HL-60 (cell line): Measurements from ENCODE around the gene GAB1.

Experiments
- DNase-seq, 2 experiments: peaks; one replicate each; pipeline ENCODE4 v3.0.0-alpha.2; 2010 to 2020; ENCODE audit warnings: low read depth in 1 of 2, low spot score in 1 of 2
- H3K27ac ChIP-seq: fragments of 250-450 bp; sonication (Bioruptor Pico); replicated peaks from 2 replicates; pipeline ENCODE4 v1.5.1; 2020; ENCODE audit warnings: mild to moderate bottlenecking, moderate library complexity
- H3K27me3 ChIP-seq: fragments of 250-450 bp; sonication (Bioruptor Pico); 2 replicates; pipeline ENCODE4 v1.5.1; 2021; ENCODE audit warnings: mild to moderate bottlenecking, moderate library complexity; ENCODE audit not compliant: insufficient read depth, poor library complexity, severe bottlenecking
- H3K4me3 ChIP-seq: replicated peaks from 2 replicates; pipeline ENCODE4 v1.5.1; 2011; ENCODE audit warnings: mild to moderate bottlenecking, control low read depth, low read length; ENCODE audit not compliant: insufficient read depth
- GABPA ChIP-seq: IDR thresholded peaks from 2 replicates; pipeline ENCODE4 v1.6.1; 2012; ENCODE audit warnings: low read depth
- POLR2AphosphoS5 ChIP-seq: IDR thresholded peaks from 2 replicates; pipeline ENCODE4 v1.6.1; 2012; ENCODE audit warnings: low read depth
- SPI1 ChIP-seq: IDR thresholded peaks from 2 replicates; pipeline ENCODE4 v1.6.1; 2012; ENCODE audit warnings: low read depth, mild to moderate bottlenecking, borderline replicate concordance
- TF ChIP-seq, protein P1 (sequence below): IDR thresholded peaks from 2 replicates; pipeline ENCODE4 v1.6.1; 2012; ENCODE audit warnings: low read depth; ENCODE audit not compliant: insufficient replicate concordance
- TF ChIP-seq, protein P2 (sequence below): IDR thresholded peaks from one replicate; pipeline ENCODE4 v1.5.1; 2011; ENCODE audit warnings: low read length, control low read depth, inconsistent platforms; ENCODE audit not compliant: insufficient read depth

The GAB1 gene

DNA sequence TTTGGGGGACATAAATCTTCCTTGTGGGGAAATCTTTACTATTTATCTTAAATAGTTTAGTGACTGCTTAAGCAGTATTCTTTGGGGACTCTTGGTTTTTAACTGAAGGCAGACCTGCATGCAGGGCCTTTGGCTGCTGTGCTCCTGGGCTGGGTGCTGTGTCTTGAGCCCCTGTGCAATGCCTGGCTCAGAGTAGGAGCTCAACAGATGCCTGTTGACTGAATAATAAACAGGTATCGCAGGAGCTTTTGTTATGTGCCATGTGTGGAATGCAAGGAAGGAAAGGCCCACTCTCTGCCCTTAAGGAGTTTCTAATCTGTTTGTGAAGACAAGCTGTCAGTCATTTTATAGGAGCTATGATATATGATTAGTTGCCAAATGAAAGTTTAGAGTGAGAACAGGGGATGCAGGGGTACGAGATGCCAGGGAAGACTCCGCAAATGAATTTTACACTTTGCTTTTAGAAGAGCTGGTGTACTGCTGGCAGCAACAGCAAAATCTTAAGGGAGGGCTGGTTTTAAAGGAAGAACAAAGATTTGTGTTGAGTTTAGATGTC lies 6.7 kb downstream of the GAB1 start:
- Histone ChIP-seq H3K4me3 (no peak overlapping the region), H3K27me3 (peaks cover 8% of the 10 kb centered on the region), H3K27ac (no peak overlapping the region)
- TF ChIP-seq, protein P1, sequence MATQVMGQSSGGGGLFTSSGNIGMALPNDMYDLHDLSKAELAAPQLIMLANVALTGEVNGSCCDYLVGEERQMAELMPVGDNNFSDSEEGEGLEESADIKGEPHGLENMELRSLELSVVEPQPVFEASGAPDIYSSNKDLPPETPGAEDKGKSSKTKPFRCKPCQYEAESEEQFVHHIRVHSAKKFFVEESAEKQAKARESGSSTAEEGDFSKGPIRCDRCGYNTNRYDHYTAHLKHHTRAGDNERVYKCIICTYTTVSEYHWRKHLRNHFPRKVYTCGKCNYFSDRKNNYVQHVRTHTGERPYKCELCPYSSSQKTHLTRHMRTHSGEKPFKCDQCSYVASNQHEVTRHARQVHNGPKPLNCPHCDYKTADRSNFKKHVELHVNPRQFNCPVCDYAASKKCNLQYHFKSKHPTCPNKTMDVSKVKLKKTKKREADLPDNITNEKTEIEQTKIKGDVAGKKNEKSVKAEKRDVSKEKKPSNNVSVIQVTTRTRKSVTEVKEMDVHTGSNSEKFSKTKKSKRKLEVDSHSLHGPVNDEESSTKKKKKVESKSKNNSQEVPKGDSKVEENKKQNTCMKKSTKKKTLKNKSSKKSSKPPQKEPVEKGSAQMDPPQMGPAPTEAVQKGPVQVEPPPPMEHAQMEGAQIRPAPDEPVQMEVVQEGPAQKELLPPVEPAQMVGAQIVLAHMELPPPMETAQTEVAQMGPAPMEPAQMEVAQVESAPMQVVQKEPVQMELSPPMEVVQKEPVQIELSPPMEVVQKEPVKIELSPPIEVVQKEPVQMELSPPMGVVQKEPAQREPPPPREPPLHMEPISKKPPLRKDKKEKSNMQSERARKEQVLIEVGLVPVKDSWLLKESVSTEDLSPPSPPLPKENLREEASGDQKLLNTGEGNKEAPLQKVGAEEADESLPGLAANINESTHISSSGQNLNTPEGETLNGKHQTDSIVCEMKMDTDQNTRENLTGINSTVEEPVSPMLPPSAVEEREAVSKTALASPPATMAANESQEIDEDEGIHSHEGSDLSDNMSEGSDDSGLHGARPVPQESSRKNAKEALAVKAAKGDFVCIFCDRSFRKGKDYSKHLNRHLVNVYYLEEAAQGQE, result no peak
- no peak for TF ChIP-seq POLR2AphosphoS5
- TF ChIP-seq, protein P2, sequence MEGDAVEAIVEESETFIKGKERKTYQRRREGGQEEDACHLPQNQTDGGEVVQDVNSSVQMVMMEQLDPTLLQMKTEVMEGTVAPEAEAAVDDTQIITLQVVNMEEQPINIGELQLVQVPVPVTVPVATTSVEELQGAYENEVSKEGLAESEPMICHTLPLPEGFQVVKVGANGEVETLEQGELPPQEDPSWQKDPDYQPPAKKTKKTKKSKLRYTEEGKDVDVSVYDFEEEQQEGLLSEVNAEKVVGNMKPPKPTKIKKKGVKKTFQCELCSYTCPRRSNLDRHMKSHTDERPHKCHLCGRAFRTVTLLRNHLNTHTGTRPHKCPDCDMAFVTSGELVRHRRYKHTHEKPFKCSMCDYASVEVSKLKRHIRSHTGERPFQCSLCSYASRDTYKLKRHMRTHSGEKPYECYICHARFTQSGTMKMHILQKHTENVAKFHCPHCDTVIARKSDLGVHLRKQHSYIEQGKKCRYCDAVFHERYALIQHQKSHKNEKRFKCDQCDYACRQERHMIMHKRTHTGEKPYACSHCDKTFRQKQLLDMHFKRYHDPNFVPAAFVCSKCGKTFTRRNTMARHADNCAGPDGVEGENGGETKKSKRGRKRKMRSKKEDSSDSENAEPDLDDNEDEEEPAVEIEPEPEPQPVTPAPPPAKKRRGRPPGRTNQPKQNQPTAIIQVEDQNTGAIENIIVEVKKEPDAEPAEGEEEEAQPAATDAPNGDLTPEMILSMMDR, result no peak
- TF ChIP-seq GABPA, result no peak
- no peak for TF ChIP-seq SPI1
- no peak for DNase-seq

DNA sequence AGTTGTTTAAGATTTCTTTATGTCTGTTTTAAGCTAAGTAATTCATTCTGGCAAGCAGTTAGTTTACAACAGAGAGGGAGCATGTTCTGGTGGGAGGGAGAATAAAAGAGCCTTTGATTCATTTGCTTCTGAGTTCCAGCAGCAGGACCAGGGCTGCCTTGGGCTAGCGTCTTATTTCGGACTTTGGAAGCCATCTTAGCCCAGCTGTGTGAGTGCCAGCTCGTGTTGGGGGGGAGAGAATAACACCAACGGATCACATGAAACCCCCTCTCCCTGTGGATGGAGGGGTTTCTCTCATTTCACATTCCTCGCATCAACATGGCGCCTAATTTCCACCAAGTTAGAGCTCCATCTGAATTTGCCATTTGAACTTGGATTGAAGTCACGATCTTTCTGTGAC lies 7.4 kb downstream of the GAB1 start:
- H3K27ac ChIP-seq, result no peak overlapping the region
- H3K27me3 ChIP-seq, result peaks cover 5% of the 10 kb centered on the region
- no peak for TF ChIP-seq SPI1
- TF ChIP-seq, protein P2, result no peak
- no peak for TF ChIP-seq GABPA
- TF ChIP-seq POLR2AphosphoS5, result no peak
- TF ChIP-seq, protein P1, result no peak
- H3K4me3 ChIP-seq, result no peak overlapping the region
- DNase-seq, result no peak

DNA sequence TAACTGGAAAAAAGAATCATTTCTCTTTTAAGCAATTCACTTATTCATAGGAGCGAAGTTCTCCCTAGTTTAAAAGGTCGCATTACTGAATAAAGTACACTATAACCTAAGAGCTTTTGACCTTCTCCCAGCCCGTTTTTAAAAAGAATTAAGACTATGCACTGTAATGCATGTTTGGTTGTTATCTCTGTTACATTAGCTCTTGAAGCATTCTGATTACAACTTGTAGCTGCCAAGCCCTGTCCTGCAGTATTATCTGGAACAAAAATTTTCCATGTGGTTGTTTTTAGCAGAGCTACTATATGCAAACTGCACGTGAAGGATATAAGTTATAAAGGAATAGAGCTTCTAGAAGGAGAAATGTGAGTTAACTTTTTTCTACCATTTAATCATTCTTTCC lies 8.1 kb downstream of the GAB1 start:
- no peaks in the 10 kb centered on the region for H3K27me3 ChIP-seq
- no peak overlapping the region for H3K4me3 ChIP-seq
- no peak overlapping the region for H3K27ac ChIP-seq
- TF ChIP-seq POLR2AphosphoS5 (no peak), GABPA (no peak), SPI1 (no peak)
- TF ChIP-seq, protein P1, result no peak
- TF ChIP-seq, protein P2, result no peak
- DNase-seq, result no peak
